Mesendoderm (in vitro differentiated cells): ENCODE data around the gene PBX2.
A peak's percentile ranks its signal among the peaks of the same experiment; 100 is the strongest.

Experiments used
- DNase-seq: peaks from one replicate; pipeline ENCODE4 v3.0.0; 2013
- H2AK5ac ChIP-seq: 2 replicates; pipeline ENCODE4 v1.6.1; 2013; ENCODE audit warnings: low read length, inconsistent platforms
- H2BK120ac ChIP-seq: 2 replicates; pipeline ENCODE4 v1.6.1; 2013; ENCODE audit warnings: low read depth, mild to moderate bottlenecking, low read length, moderate library complexity, mixed read lengths
- H2BK15ac ChIP-seq: replicated peaks from 2 replicates; pipeline ENCODE4 v1.6.1; 2013; ENCODE audit warnings: low read depth, mild to moderate bottlenecking, moderate library complexity
- H2BK5ac ChIP-seq: 2 replicates; pipeline ENCODE4 v1.6.1; 2013; ENCODE audit warnings: low read length, inconsistent platforms
- H3K18ac ChIP-seq: 2 replicates; pipeline ENCODE4 v1.6.1; 2013; ENCODE audit warnings: mild to moderate bottlenecking, low read length, mixed read lengths
- H3K23ac ChIP-seq: one replicate; pipeline ENCODE4 v1.6.1; 2013; ENCODE audit warnings: low read length
- H3K27ac ChIP-seq: 2 replicates; pipeline ENCODE4 v1.5.1; 2013; ENCODE audit warnings: low read depth, mild to moderate bottlenecking, inconsistent platforms, low read length, moderate library complexity
- H3K27me3 ChIP-seq: 2 replicates; pipeline ENCODE4 v1.6.1; 2013; ENCODE audit warnings: low read length, control low read depth, mild to moderate bottlenecking, inconsistent platforms; ENCODE audit not compliant: insufficient read depth, poor library complexity
- H3K36me3 ChIP-seq: 2 replicates; pipeline ENCODE4 v1.6.1; 2013; ENCODE audit warnings: low read length, inconsistent platforms; ENCODE audit not compliant: control insufficient read depth, insufficient read depth
- H3K4ac ChIP-seq: one replicate; pipeline ENCODE4 v1.6.1; 2013; ENCODE audit warnings: low read depth, mild to moderate bottlenecking, low read length, moderate library complexity
- H3K4me1 ChIP-seq: 2 replicates; pipeline ENCODE4 v1.6.1; 2013; ENCODE audit warnings: low read depth, low read length, inconsistent platforms; ENCODE audit not compliant: control insufficient read depth
- H3K4me2 ChIP-seq: 2 replicates; pipeline ENCODE4 v1.6.1; 2013; ENCODE audit warnings: low read length
- H3K4me3 ChIP-seq: 2 replicates; pipeline ENCODE4 v1.5.1; 2013; ENCODE audit warnings: mild to moderate bottlenecking, low read length
- H3K56ac ChIP-seq: one replicate; pipeline ENCODE4 v1.6.1; 2013; ENCODE audit warnings: low read length
- H3K79me1 ChIP-seq: 2 replicates; pipeline ENCODE4 v1.6.1; 2013; ENCODE audit warnings: low read length, inconsistent platforms
- H3K79me2 ChIP-seq: 2 replicates; pipeline ENCODE4 v1.6.1; 2013; ENCODE audit warnings: mild to moderate bottlenecking, low read length; ENCODE audit not compliant: control insufficient read depth, insufficient read depth
- H3K9ac ChIP-seq: 2 replicates; pipeline ENCODE4 v1.6.1; 2013; ENCODE audit warnings: low read length, inconsistent platforms
- H4K5ac ChIP-seq: one replicate; pipeline ENCODE4 v1.6.1; 2013; ENCODE audit warnings: low read length
- H4K8ac ChIP-seq: one replicate; pipeline ENCODE4 v1.6.1; 2013; ENCODE audit warnings: low read depth, mild to moderate bottlenecking, control low read depth, low read length, moderate library complexity
- WGBS: extraction: QIAGEN DNeasy Blood & Tissue Kit; methylation state at CpG from one replicate; pipeline ENCODE4 v1.1.7; 2013; ENCODE audit warnings: low lambda C conversion rate, missing lambda C conversion rate; ENCODE audit not compliant: insufficient coverage; ENCODE audit errors: extremely low coverage; 5-methylcytosine and 5-hydroxymethylcytosine counted together

Gene PBX2

DNA sequence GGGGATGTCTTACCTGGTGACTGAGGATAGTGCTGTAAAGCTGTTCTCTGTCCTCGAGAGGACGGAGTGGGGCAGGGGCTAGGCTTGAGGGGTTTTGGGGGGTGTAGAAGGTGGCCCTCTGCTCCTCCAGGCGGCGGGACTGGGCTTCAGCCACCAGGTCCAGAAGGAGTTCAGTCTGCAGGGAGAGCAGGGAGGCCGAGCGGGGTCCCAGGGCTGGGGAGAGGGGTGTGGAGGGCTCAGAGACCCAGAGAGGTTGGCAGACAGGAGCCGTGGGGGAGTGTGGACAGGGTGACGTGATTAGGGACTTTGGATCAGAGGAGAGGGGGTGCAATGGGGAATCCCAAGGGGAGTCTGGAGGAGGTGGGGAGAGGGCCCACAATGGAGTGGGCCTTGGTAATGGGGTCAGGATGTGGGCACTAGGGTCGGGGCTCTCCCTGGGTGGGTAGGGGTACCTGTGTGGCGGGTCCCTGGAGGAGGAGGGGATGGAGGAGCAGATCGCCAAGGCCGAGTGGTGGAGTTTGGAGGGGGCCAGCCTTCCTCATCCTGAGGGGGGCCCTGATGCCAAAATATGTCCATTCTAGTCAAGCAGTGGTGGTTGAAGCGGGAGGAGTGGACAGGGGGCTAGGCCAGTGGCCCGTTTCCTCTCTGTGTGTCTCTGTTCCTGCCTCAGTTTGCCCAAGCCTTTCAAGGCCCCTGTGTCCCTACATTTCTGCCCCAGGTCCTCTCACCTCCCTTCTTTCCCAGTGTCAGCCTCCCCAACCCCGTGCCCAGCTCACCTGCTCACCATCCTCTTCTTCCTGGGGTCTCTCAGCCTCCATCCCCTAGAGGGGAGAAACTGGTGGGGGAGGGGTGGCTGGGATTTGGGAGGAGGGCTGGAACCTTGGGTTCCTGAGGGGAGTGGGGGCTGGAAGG, 1.9 kb upstream of the PBX2 start:
- Histone ChIP-seq H3K4me1 (peaks cover 20% of the 10 kb centered on the region), H3K23ac (no peak overlapping the region), H2BK15ac (no peak overlapping the region), H3K79me2 (peaks cover 13% of the 10 kb centered on the region), H3K4me2 (no peak overlapping the region), H3K4ac (peak overlapping the region; percentile 23), H2BK120ac (peak overlapping the region; percentile 31), H3K56ac (peak overlapping the region; percentile 84), H3K79me1 (peaks cover 12% of the 10 kb centered on the region), H3K9ac (peak overlapping the region; percentile 32), H4K8ac (peak overlapping the region; percentile 98), H3K18ac (peak overlapping the region; percentile 72), H3K4me3 (no peak overlapping the region), H2AK5ac (peak overlapping the region; percentile 95), H3K27me3 (no peaks in the 10 kb centered on the region), H3K27ac (no peak overlapping the region), H3K36me3 (peaks cover 4% of the 10 kb centered on the region), H2BK5ac (peak overlapping the region; percentile 47), H4K5ac (no peak overlapping the region)
- no peak for DNase-seq
- no CpG with 5 or more reads among the region's 15 CpGs for WGBS

DNA sequence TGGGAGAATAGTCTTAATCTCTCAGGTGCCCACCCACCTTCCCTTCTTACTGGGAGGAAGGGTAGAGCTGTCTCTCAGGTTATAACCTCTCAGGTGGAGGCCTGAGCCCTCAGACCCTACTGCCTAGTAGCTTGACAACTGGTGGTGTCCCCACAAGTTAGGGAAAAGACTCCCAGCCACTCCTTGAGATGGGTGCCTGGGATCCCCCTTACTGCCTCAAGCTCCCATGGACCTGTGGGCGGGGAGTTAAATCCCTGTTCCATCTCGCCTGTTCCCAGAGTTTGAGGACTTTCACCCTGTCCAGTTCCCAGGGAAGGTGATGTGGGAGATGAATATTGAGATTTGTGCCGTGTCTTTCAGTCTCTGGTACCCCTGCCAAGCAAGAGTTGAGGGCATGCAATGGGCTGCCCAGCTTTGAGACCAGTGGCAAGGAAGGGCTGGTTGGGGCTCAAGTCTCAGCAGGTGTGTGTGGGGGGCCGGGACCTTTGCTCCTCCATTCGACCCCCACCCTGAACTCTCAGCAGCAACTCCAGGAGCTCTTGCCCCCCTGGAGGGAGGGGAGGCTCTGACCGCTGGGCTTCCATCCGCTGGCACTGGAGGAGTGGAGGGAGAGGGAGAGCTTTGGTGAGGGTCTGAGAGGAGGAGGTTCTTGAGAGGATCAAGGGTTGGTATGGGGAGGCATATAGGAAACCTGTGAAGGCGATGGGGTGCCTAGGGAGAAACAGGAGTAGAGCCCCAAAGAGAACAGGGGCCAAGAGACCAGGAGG, 1.1 kb upstream of the PBX2 start:
- no peak overlapping the region for H4K8ac ChIP-seq
- H3K4me3 ChIP-seq, result no peak overlapping the region
- peaks cover 17% of the 10 kb centered on the region for H3K4me1 ChIP-seq
- H3K4ac ChIP-seq, result peak overlapping the region; percentile 95
- no peak overlapping the region for H3K23ac ChIP-seq
- H2AK5ac ChIP-seq, result peak overlapping the region; percentile 30
- no peak overlapping the region for H2BK15ac ChIP-seq
- peak overlapping the region; percentile 92 for H3K27ac ChIP-seq
- peaks cover 12% of the 10 kb centered on the region for H3K79me1 ChIP-seq
- no peak overlapping the region for H4K5ac ChIP-seq
- peaks cover 13% of the 10 kb centered on the region for H3K79me2 ChIP-seq
- H3K18ac ChIP-seq, result peak overlapping the region; percentile 97
- H3K9ac ChIP-seq, result peak overlapping the region; percentile 80
- no CpG with 5 or more reads among the region's 8 CpGs for WGBS
- peaks cover 7% of the 10 kb centered on the region for H3K36me3 ChIP-seq
- no peaks in the 10 kb centered on the region for H3K27me3 ChIP-seq
- peak overlapping the region; percentile 71 for H3K56ac ChIP-seq
- no peak overlapping the region for H3K4me2 ChIP-seq
- peak overlapping the region; percentile 49 for H2BK5ac ChIP-seq
- DNase-seq, result no peak
- peak overlapping the region; percentile 46 for H2BK120ac ChIP-seq

- peak overlapping the region; percentile 99 for H3K4ac ChIP-seq
- peaks cover 14% of the 10 kb centered on the region for H3K4me1 ChIP-seq
- H3K18ac ChIP-seq, result peak overlapping the region; percentile 99
- peaks cover 7% of the 10 kb centered on the region for H3K36me3 ChIP-seq
- H3K27me3 ChIP-seq, result no peaks in the 10 kb centered on the region
- peak overlapping the region; percentile 69 for H3K4me3 ChIP-seq
- peak overlapping the region; percentile 42 for H3K27ac ChIP-seq
- no peak overlapping the region for H2BK5ac ChIP-seq
- WGBS, result no CpG with 5 or more reads among the region's 23 CpGs
- H4K5ac ChIP-seq, result no peak overlapping the region
- H2AK5ac ChIP-seq, result no peak overlapping the region
- peaks cover 12% of the 10 kb centered on the region for H3K79me1 ChIP-seq
- peak overlapping the region; percentile 94 for H3K9ac ChIP-seq
- DNase-seq, result no peak
- peak overlapping the region; percentile 24 for H3K23ac ChIP-seq
- peak overlapping the region; percentile 61 for H2BK15ac ChIP-seq
- peak overlapping the region; percentile 93 for H3K56ac ChIP-seq
- H3K4me2 ChIP-seq, result peak overlapping the region; percentile 67
- peaks cover 13% of the 10 kb centered on the region for H3K79me2 ChIP-seq
- no peak overlapping the region for H4K8ac ChIP-seq
- H2BK120ac ChIP-seq, result peak overlapping the region; percentile 69
These were observed 304 bp downstream of the PBX2 start for GRCh38 chr6:32189742-32190053.

DNA sequence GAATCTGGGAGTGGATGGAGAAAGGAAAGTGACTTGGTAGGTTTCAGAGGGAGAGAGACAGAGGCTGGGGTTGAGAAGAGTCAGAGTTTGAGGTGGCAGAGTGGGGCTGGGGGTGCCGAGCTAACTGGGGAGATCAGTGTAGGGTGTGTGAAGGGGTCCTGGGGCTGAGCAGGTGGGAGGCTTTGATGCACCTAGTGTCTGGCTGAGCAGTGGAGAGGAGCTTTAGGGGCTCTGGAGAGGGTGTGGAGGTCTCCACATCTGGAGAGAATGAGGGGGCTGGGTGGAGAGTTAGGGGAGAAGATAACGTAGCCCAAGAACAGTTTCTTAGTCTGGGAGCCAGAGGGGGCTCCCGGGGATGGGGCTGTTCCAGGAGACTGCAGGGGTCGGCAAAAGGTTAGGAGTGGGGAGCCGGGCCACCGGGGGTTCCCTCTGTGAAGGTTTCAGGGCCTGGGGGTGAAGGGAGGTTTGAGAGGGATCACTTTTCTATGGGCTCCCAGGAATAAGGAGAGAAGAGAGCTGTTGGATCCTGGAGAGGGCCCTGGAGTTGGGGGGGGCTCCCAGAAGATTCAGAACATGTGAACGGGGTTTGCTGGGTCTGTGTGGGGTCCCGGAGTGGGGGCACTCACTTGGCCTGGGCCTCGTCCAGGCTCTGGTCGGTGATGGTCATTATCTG, 797 bp downstream of the PBX2 start:
- Histone ChIP-seq H3K4me3 (peak overlapping the region; percentile 69), H3K4me1 (peaks cover 12% of the 10 kb centered on the region), H3K56ac (peak overlapping the region; percentile 93), H3K18ac (peak overlapping the region; percentile 99), H3K79me1 (peaks cover 12% of the 10 kb centered on the region), H2BK5ac (peak overlapping the region; percentile 39), H3K4me2 (peak overlapping the region; percentile 67), H3K9ac (peak overlapping the region; percentile 94), H3K27ac (peak overlapping the region; percentile 42), H2BK120ac (no peak overlapping the region), H3K27me3 (no peaks in the 10 kb centered on the region), H3K36me3 (peaks cover 7% of the 10 kb centered on the region), H2BK15ac (no peak overlapping the region), H2AK5ac (peak overlapping the region; percentile 37), H3K4ac (peak overlapping the region; percentile 99), H3K79me2 (peaks cover 13% of the 10 kb centered on the region), H4K8ac (peak overlapping the region; percentile 90), H4K5ac (no peak overlapping the region), H3K23ac (peak overlapping the region; percentile 24)
- no CpG with 5 or more reads among the region's 10 CpGs for WGBS
- DNase-seq, result no peak

- Histone ChIP-seq H3K4me2 (peak overlapping the region; percentile 67), H3K56ac (peak overlapping the region; percentile 93), H2BK120ac (no peak overlapping the region), H3K9ac (peak overlapping the region; percentile 94), H3K4me1 (peaks cover 12% of the 10 kb centered on the region), H3K79me2 (peaks cover 13% of the 10 kb centered on the region), H3K23ac (peak overlapping the region; percentile 35), H3K27me3 (no peaks in the 10 kb centered on the region), H3K18ac (no peak overlapping the region), H2BK5ac (peak overlapping the region; percentile 19), H3K4ac (no peak overlapping the region), H3K4me3 (peak overlapping the region; percentile 69), H3K36me3 (peaks cover 7% of the 10 kb centered on the region), H4K8ac (no peak overlapping the region), H3K27ac (peak overlapping the region; percentile 42), H4K5ac (no peak overlapping the region), H3K79me1 (peaks cover 12% of the 10 kb centered on the region), H2BK15ac (no peak overlapping the region), H2AK5ac (peak overlapping the region; percentile 37)
- no CpG with 5 or more reads among the region's 13 CpGs for WGBS
- no peak for DNase-seq
These were observed 1.5 kb downstream of the PBX2 start for GRCh38 chr6:32188381-32189068.
